Transverse colon (tissue), 3 donors: ENCODE results near the gene DGCR2.
"Not testable (repeated sequence)": the region's sequence is repeated elsewhere in the genome, so short reads cannot be mapped to it uniquely, and the experiment has no call there.

Experiments used
- CTCF ChIP-seq, 5 experiments: fragments of 200-600 bp in 3 of 5; fragments of 450-650 bp in 2 of 5; sonication (generic) in 3 of 5; IDR thresholded peaks; 1 replicate in 2 of 5; 2 replicates in 3 of 5; pipeline ENCODE4 v1.5.1; 2016 to 2017; ENCODE audit warnings: antibody characterized with exemption in 5 of 5, inconsistent platforms in 3 of 5, mild to moderate bottlenecking in 2 of 5, moderate library complexity in 1 of 5
- EP300 ChIP-seq: sonication (generic); formaldehyde crosslinking; IDR thresholded peaks from one replicate; pipeline ENCODE4 v1.6.1; 2017; ENCODE audit warnings: antibody characterized with exemption, low read depth
- POLR2A ChIP-seq: fragments of 450-650 bp; IDR thresholded peaks from one replicate; pipeline ENCODE4 v1.6.1; 2016; ENCODE audit warnings: antibody characterized with exemption, mild to moderate bottlenecking, moderate library complexity

GRCh38 chr22:19030889-19031252, 91.3 kb downstream of the DGCR2 start:
- not testable (repeated sequence) for TF ChIP-seq POLR2A; CTCF (IDR thresholded peaks at IDR 0.05); EP300
